Stimulated activated naive CD8-positive, alpha-beta T cell treated with anti-CD3 and anti-CD28 coated beads, Interleukin-15, Interleukin-2, amounts not matched to agents 100 U/mL and 50 U/mL, for 24 hours (primary cell): ENCODE measurements around the gene USP7.
"Not testable (repeated sequence)": the region's sequence is repeated elsewhere in the genome, so short reads cannot be mapped to it uniquely, and the experiment has no call there.

Experiments used
- ATAC-seq: fragments of 150-1000 bp; cut with Tn5 transposase; one replicate; pipeline ENCODE4 v1.10.0; 2021
- DNase-seq: peaks from one replicate; pipeline ENCODE4 v3.0.0; 2021

The USP7 gene

DNA sequence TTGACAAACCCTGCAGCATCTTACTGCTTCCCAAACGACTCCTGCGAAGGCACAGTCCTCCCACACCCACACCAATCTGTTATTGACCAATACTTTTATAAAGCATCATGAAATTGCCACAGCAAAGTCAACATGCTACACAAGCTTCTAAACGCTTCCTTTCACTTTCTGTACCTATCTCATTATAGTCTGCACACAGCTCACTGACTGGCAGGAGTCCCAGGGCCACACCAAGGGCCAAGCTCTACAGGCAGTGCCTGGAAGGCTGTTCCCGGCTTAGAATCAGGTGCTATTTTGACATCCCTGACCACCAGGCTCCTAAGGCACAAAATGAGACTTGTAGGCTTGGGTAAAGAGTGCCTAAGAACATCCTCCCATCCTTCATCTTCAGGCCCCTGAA, 39.5 kb downstream of the USP7 start:
- ATAC-seq, result no peak
- no peak for DNase-seq

DNA sequence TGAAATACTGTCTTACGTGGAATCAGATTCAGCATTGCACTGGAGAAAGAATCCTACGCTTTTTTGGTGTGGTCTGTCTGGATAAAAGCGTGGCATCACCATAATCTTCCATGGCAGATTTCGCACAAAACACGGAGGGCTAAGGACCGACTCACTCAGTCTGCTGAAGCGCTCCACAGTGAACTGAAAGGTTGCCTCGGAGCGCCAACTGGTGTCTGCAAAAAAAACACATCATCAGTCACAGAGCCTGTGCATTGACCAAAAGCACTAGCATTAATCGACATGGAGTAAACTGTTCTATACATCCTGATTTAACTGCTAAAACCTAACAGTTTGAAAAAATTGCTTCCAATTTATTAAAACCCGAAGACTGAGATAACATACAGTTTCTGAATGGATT, 40.5 kb downstream of the USP7 start:
- ATAC-seq (no peak), DNase-seq (no peak)

DNA sequence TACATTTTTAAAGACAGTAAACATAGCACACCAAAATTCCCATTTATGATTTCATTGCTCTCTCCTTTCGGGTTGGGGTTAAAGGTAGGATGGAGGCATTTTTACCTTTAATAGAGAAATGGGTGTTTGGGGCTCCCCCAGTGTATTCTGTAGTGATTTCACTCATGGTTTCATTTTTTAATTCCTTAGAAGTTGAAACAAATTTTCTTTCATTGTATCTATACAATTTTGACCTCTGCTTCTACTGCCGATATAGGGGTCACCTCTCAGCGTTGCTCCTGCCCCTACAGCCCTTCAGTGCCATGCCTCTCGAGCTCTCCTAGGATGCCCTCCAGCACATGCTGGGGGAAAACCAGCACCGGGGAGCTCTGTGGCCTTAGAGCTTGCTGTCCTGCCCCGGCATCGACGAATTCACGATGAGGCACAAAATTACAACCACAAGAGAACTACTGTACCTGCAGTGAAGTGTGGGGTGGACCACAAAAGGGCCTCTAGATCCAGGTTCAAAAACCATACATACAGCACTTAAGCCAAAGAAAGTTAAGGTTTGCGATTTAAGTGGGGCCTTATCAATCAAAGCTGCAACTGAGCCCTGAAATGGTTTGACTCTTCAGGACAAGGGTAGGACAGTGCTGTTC, 42.2 kb downstream of the USP7 start:
- DNase-seq, result no peak
- ATAC-seq, result no peak

DNA sequence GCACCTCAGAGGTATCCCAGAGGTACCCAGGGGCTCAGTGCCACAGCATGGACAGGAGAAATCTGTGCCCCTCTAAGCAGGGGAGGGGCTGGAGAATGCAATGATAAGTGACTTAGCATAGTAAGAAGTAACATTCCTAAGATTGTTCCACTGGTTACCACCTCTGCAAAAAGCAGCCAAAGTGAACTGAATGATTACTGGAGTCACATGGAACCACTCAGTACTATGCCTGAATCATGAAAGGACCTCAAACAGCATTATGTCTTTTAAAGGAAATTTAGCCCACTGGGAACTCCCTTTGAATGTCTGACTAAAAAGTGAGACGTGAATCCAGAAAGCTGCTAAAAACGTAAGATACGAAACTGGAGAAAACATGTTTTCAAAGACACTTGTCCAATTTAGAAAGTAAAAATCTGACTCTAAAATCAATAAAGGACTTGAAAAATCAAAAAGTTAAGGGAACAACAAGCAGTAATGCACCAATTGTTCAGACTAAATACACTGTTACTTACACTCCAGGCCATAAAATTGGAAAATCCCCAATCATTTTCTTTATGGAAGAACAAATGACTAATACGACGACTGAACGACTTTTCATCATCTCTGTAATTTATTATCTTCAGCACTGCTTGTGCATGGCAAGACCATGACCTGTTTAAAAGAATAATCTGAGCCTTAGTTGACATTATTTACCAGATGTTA, 42.9 kb downstream of the USP7 start:
- DNase-seq (no peak), ATAC-seq (peak; percentile 60)

DNA sequence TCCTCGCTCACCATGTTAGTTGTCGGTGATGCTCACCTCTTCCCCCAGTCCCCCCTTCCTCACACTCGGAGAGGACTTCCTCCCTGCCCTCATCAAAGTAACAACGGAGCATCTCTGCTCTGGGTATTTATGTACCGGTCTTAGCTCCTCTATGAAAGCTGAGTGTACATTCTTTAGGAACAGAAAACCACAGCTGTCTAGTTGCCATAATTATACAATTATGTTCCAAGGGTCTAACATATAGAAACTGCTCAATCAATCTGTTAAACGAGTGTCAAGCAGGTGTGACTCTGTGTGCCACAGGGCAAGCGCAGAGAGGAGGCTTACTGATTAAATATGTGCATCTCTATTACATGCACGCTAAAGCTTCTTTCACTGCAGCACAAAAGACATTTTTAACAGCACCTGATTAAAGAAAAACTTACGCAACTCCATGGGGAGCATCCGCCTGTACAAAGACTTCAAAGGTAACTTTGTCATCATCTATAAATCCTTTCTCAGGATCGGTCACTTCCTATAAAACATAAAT, 43.7 kb downstream of the USP7 start:
- no peak for ATAC-seq
- no peak for DNase-seq

DNA sequence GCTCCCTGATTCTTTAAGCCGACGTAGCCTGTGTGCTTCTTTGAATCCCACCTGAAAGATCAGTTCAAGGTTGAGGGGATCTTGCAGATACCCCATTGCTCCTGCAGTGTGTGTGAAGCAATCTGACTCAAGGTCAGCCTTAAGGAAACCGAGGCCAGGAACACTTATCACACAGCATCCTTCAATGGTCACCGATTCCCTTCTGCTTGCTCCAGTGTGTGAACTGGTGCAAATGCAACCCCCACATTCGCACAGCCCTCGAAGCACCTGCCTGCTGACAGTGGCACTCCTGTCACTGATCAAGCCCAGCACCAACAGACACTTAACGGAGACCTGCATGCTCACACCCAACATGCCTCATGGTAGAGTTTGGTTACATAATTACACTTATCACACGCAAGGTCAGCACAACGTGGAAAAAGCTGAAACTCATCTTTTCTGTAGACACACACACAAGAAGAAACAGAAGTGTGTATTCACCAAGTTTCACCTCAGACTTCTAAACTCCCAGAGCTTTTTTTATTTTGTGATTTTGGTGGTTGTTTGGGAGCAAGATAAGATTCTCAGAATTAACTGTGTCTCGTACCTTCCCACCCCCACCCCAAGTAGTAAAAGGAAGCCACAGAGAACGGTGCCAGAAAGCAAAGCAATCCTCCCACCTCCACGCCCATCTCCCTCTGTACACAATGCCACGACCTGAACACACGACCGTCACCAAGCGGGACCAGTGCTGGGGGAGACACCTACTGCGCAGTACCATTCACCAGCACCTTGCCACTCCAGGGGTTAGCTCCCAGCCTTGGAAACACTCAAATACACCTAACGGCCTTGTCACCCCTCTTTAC, 44.4 kb downstream of the USP7 start:
- no peak for ATAC-seq

DNA sequence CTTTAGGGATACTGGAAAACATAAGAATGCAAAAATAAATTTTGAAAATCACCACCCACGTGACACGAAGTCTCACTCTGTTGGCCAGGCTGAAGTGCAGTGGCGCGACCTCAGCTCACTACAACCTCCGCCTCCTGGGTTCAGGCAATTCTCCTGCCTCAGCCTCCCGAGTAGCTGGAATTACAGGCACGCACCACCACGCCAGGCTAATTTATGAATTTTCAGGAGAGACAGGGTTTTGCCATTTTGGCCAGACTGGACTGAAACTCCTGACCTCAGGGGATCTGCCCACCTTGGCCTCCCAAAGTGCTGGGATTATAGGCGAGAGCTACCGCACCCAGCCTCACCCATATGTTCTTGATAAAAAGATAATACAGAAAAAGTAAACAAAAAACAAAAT, 46.4 kb downstream of the USP7 start:
- DNase-seq, ATAC-seq: not testable (repeated sequence)

More for the DNA sequence above, 44.4 kb downstream of the USP7 start:
- no peak for DNase-seq

DNA sequence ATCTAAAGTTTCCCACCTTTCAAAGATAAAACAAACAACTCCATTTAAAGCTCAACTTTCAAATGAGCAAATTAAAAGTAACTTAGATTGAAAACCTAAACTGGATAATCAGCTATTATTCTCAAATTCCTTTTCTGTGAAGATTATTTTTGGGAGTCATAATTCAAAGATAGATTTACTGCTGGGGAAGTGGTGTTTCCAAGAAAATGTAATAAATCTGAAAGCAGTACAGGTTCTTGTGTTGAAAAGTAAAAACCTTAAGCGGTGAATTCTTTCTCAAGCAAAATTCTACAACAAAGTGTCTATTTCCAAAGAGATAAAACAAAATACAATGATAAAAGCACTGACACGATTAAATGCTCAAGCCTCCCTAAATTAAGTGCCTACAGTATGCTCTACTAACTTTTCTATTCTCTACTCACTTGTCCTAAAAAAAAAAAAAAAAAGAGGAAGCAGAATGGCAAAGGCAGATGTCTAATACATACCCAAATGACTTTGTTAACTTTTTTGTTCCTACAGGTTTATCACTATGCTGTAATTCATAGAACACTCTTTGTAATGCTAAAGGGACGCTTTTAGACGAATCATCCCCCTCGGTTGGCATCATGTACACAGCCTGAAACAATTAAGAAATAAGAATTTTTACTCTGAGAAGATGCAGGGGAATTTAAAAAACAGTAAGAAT, 47.0 kb downstream of the USP7 start:
- ATAC-seq (no peak), DNase-seq (no peak)

DNA sequence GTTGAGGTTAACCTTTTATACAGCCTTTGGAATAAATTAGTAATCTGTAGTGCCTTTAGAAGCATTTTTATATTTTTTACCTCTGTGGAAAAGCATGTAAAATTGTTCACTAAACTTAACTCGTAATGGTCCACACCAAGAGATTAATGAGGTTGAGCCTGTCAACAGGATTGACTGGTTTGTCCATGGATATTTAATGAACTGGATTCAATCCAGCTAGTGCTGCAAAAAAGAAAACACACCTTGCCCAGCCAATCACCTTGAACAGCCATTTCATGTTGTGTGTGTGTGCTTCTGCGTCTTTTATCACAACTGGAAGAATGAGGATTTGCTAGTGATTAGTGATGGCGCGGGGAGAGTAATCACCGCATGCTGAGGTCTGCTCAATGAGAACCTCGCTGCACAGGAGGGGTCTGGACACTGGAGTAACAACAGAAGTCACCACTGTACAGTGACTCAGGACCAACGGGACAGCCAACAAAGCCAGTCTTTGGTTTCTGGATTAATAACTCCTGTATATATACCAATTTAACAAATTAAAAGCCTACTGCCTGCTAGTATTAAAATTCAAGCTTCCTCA, 47.9 kb downstream of the USP7 start:
- DNase-seq (no peak), ATAC-seq (no peak)

DNA sequence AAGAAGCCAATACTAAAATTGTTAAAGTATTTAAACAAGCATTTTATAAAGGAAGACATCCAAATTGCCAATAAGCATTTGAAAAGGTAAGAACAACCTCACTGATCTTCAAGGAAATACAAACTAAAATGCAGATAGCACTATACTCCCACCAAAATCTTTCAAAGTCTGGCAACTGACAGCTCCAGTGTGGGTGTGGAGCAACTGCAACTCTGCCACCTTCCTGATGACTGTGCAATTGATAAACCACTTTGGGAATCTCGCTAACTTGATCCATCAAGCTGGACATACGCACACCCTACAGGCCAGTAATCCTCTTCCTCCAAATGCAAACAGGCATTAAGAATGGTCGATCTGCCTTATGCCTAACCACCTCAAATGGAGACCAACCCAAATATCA, 49.6 kb downstream of the USP7 start:
- DNase-seq (no peak), ATAC-seq (no peak)

DNA sequence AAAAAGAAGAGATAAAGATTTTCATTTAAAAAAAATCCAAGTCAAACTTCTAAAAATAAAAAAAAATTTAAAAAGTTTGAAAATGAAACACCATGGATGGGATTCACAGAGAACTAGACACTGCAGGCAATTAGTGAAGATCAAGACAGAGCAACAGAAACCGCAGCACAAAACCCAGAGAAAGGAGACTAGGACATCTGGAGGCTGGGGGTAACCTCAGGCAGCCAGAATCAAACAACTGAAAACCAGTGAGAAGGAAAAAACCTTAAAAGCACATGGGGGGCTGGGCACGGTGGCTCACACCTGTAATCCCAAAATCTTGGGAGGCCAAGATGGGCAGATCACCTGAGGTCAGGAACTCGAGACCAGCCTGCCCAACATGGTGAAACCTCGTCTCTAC, 50.9 kb downstream of the USP7 start:
- ATAC-seq, result no peak
- DNase-seq, result no peak

DNA sequence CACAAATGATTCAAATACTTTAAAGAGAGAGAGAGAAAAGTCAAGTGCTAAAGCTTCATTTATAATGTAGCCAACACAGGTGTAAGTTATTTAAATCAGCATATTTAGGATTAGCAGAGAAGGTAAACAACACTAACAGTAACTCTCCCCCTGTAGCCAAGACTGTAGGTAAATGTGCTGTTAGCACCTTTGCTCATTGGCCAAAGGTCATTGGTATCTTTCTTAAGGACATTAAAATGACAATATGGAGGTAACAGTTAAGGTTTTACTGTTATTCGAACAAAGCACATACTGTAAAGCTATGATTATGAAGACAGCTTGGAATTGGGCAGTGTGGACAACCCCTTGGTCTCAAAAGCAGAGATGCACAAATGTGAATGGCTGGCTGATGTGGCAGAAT, 52.9 kb downstream of the USP7 start:
- no peak for DNase-seq
- ATAC-seq, result no peak

DNA sequence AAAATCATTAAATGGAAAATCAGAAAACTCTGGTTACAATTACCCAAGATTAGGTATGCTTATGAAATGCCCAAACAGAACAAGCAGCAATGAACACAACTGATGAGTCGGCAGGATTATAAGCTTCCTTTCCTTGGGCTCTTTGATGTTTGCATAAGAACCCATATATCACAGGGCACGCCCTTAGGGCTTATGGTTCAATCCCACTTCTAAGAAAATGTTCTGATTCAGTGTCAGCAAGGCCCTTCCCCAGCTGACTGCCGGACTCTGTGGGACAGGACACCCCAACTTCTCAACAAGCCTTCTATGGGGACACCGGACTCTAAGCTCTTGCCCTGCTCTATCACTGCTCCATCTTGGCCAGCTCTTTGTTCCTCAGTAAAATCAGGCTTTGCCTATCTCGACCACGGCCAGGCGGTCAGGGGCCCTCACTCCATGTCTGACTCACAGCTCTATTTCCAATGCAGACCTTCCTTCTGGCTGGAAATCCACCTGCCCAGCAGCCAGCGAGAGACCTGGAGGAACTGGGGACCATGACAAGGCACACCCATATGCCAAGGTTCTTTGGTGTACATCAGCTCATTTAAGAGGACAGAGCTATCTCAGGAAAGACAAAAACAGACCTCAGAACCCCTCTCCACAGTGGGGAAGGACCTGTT, 54.8 kb downstream of the USP7 start:
- ATAC-seq (no peak), DNase-seq (no peak)

DNA sequence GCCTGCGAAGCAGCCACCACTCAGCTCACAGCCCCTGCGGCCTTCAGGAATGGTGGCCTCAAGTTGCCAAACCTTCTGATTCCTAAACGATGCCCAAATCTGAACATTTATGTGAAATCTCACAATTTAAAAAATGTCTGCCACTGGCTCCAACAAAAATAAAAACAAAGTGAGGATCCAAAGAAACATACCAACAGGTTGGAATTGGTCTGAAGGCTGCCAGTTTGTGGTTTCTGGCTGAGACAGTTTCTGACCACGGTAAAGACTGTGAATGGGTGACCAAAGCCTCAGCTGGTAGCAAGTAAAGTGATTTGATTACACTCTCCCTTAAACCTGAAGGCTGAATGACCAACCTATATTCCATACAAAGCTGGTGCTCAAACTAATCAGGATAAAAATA, 56.6 kb downstream of the USP7 start:
- DNase-seq (no peak), ATAC-seq (no peak)

DNA sequence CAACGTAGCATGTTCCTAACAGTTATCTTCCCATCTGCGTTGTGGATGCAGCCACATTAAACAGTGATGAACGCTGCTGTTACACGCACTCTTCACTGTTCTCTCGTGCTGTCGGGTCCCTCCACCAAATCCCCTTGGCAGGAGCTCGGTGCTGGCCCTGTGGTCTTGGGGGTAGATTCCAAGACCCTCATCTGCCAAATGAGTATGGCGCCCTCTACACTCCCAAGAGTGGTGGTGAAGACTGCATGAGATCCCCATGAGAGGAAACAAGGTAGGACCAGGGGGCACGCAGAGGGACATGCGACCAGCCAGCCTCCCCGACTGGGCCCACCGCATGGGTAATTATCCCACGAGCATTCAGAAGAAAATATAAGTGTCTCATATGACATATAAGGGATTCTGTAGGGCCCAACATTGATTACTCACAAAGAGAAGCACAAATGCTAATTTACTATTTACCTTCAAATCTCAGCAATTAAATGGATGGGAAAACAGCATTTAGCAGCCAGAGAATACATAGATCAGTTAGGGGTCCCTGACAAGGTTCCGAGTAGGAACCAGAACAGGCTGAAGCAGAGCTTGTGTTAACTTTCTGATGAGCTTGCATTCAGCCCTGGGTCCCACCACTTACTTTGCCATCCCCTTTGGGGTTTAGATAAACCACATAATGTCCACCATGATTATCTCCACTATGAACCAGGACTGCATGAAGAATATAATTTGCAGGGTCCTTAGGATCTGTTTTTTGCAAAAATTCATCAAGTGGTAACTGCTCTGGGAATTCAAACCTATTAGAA, 57.7 kb downstream of the USP7 start:
- ATAC-seq, result no peak
- DNase-seq, result no peak

DNA sequence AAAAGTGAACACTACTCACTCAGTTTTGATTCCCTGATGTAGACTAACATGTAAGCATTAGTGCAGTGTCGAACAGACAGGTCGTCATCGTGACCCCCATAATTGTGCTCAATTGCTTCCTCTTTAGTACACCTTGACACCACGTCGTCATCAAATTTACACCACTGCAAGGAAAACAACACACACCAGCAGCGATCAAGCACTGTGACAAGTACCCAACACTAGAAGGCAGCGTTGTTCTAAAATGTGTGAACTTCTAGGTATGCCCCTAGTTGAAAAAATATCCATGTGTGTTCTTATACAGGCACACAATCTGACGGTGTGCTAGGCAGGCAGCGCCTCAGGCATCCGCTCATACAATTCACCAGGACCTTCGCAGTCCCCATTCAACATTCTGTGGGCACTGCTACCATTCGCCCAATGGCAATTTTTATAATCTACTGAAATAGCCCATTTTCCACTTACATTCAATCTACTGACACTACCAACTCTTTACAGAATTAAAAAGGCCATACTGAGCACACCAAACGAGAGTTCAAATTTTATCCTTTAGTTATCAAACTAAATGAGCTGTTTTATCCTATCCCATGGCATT, 58.4 kb downstream of the USP7 start:
- peak; percentile 43 for ATAC-seq

DNA sequence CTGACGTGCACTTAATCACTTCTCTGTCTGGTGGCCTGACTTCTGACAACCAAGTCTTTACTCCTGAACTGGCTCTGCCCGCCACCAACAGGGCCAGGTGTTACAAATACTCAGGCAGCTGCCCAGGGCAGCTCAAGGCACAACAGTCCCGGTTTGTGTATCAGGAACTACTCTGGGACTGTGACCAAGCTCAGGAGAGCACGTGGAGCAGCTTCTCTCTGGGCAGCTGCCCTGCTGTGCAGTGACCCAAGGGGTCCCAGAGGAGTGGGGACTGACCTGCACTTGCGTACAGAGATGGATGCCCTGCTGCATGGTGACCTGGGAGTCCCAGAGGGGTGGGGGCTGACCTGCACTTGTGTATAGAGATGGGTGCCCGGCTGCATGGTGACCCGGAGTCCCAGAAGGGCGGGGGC, 59.7 kb downstream of the USP7 start:
- no peak for DNase-seq
- no peak for ATAC-seq

More for the DNA sequence above, 58.4 kb downstream of the USP7 start:
- DNase-seq, result no peak

DNA sequence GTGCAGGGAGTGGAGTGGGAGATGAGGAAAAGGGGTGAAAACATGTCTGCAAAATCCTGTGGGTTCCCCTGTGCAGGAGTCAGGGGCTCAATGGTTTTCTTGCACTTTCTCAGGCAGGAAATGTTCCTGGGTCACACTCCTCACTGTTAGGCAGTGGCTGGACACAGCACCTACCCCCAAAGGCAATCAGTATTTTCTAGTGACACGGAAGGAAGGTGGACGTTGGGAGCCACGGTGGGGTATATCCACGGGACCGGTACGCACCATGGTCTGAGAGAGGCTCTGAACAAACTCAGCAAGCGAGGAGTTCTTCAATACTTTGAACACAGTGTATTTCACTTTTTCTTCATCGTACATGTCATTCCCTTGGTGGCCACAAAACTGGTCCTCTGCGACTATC, 60.7 kb downstream of the USP7 start:
- DNase-seq, result no peak
- ATAC-seq, result no peak

DNA sequence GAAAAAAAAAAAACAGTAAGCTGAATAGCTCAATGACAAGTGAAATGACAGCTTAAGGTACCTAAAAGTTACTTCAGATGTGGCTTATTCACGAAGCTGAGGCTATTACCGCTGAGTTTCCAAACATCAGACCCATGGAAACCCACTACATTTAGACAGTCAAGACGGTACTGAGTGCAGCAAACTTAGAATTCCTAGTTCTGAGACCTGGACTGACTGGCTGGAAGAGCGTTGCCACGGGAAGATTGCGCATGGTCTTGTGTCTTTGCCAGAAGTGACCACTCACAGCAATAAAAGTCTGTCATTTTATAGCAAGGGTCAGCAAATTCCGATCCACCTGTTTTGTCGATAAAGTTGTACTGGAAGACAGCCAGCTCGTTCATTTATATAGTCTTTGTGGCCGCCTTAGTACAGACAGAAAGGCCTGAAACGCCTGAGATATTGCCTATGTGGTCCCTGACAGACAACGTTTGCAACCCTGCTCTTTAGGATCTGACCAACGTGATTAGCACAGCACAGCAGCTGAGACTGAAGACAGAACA, 62.3 kb downstream of the USP7 start:
- DNase-seq (no peak), ATAC-seq (no peak)

DNA sequence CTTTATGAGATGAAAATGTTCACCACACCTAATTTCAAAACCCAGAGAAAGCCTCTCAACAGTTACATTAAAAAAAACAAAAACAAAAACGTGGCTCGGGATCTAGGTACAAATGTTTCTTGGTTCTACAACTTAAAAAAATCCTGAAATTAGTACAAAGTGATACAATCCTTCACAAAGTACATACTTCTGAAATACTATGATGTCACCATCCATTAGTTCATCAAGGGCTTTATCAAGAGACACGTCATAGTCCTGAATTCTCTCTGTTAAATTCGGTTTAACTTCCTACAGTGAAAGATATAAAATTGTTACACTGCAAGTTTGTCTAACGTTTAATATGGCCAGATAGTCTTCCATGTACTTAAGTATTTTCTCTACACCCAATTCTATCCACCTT, 63.4 kb downstream of the USP7 start:
- ATAC-seq, result no peak
- no peak for DNase-seq
